K562 (cell line): ENCODE results near the gene TPGS1. TPM values are rescaled to one million over a fixed set of nuclear protein-coding genes. Genes with fewer than 3 reads are reported as not detected.

Source experiments
- ATAC-seq: fragments of 200-7000 bp; cut with Tn5 transposase; 3 replicates; pipeline ENCODE4 v1.9.1; 2020; ENCODE audit warnings: moderate library complexity
- BruUV-seq: library from RNA; stranded (reverse); fragments of 400-500 nt; replicated peaks from 2 replicates; lab custom pipeline; 2021; lab: Mats Ljungman, UMichigan
- CTCF ChIA-PET: fragments of 300-600 bp; formaldehyde crosslinking; extraction: SDS; loops from one replicate; lab custom pipeline; 2021; ENCODE audit warnings: low intra/inter-chr PET ratio; lab: Yijun Ruan, JAX
- POLR2A ChIA-PET: fragments of 300-600, 350-650 bp; sonication (Branson Sonifier 250); formaldehyde crosslinking; extraction: SDS; loops from one replicate; lab custom pipeline; 2021; ENCODE audit warnings: antibody characterized with exemption, inconsistent platforms; lab: Yijun Ruan, JAX
- DNase-seq, 4 experiments: peaks; one replicate each; pipeline versions ENCODE4 v3.0.0 to v3.0.0-alpha.2; 2011 to 2018; ENCODE audit warnings: low spot score in 3 of 4, mixed read lengths in 3 of 4; ENCODE audit errors: extremely low read depth in 1 of 4
- FAIRE-seq: peaks from 2 replicates; lab custom pipeline; 2011; peaks lifted over from hg19 to GRCh38; lab: Jason Lieb, UNC
- H2AFZ ChIP-seq: 2 replicates; pipeline ENCODE4 v1.6.0; 2011; ENCODE audit warnings: low read depth, low read length, control low read depth, inconsistent platforms
- H3K27ac ChIP-seq: fragments of 200-600 bp; 3 replicates; pipeline ENCODE4 v1.8.0; 2011; ENCODE audit warnings: low read depth, mild to moderate bottlenecking, control low read depth, inconsistent platforms, low read length, moderate library complexity, mixed read lengths; ENCODE audit errors: extremely low read depth
- H3K27me3 ChIP-seq, 2 experiments: fragments of 300-600 bp in 1 of 2; 2 replicates in 1 of 2; 3 replicates in 1 of 2; pipeline versions ENCODE4 v1.6.0 to v1.8.0; 2011; ENCODE audit warnings: inconsistent platforms in 2 of 2, low read length in 2 of 2, mild to moderate bottlenecking in 1 of 2, mixed read lengths in 1 of 2, moderate library complexity in 1 of 2; ENCODE audit not compliant: control insufficient read depth in 2 of 2, insufficient read depth in 2 of 2
- H3K36me3 ChIP-seq: fragments of 300-600 bp; 3 replicates; pipeline ENCODE4 v1.8.0; 2011; ENCODE audit warnings: mild to moderate bottlenecking, low read length, inconsistent platforms; ENCODE audit not compliant: control insufficient read depth, insufficient read depth
- H3K4me1 ChIP-seq, 2 experiments: fragments of 200-600 bp in 1 of 2; replicated peaks in 1 of 2; 2 replicates in 1 of 2; 3 replicates in 1 of 2; pipeline versions ENCODE4 v1.5.1 to v1.8.0; 2011; ENCODE audit warnings: inconsistent platforms in 2 of 2, low read length in 2 of 2, mild to moderate bottlenecking in 1 of 2, mixed read lengths in 1 of 2, moderate library complexity in 1 of 2; ENCODE audit not compliant: control insufficient read depth in 2 of 2, insufficient read depth in 2 of 2
- H3K4me2 ChIP-seq: 2 replicates; pipeline ENCODE4 v1.6.1; 2011; ENCODE audit warnings: low read length, control low read depth, inconsistent platforms, mixed read lengths; ENCODE audit not compliant: insufficient read depth
- H3K4me3 ChIP-seq: fragments of 200-600 bp; sonication (generic), shearing (Covaris generic); 2 replicates; pipeline ENCODE4 v1.5.1; 2016; ENCODE audit warnings: control low read depth, inconsistent platforms
- H3K79me2 ChIP-seq: fragments of 200-600 bp; 3 replicates; pipeline ENCODE4 v1.8.0; 2011; ENCODE audit warnings: low read length, inconsistent platforms; ENCODE audit not compliant: control insufficient read depth, insufficient read depth
- H3K9ac ChIP-seq, 2 experiments: 2 replicates each; pipeline versions ENCODE4 v1.6.0 to v1.6.1; 2011; ENCODE audit warnings: low read depth in 2 of 2, low read length in 2 of 2, control low read depth in 1 of 2, inconsistent platforms in 1 of 2, mild to moderate bottlenecking in 1 of 2, mixed read lengths in 1 of 2; ENCODE audit not compliant: insufficient read depth in 1 of 2
- H3K9me1 ChIP-seq: one replicate; pipeline ENCODE4 v1.6.0; 2011; ENCODE audit warnings: inconsistent platforms, mild to moderate bottlenecking, low read length, moderate library complexity; ENCODE audit not compliant: control insufficient read depth, insufficient read depth
- H3K9me3 ChIP-seq: replicated peaks from 2 replicates; pipeline ENCODE4 v1.5.1; 2011; ENCODE audit warnings: low read depth, low read length, inconsistent platforms; ENCODE audit not compliant: control insufficient read depth, insufficient read depth
- H4K20me1 ChIP-seq: replicated peaks from 2 replicates; pipeline ENCODE4 v1.6.1; 2011; ENCODE audit warnings: low read length, inconsistent platforms, mixed read lengths; ENCODE audit not compliant: control insufficient read depth, insufficient read depth
- ATF1 ChIP-seq, 2 experiments: fragments of 450-650 bp in 1 of 2; IDR thresholded peaks; 2 replicates each; pipeline ENCODE4 v1.6.1; 2016; ENCODE audit warnings: missing compliant biosample characterization in 1 of 2, missing genetic modification characterization in 1 of 2
- CBFA2T3 ChIP-seq: fragments of 450-650 bp; IDR thresholded peaks from 2 replicates; pipeline ENCODE4 v1.6.1; 2017
- CBX2 ChIP-seq: fragments of 200-600 bp; sonication (generic); IDR thresholded peaks from one replicate; pipeline ENCODE4 v1.6.1; 2012; ENCODE audit warnings: mild to moderate bottlenecking, low read length, inconsistent platforms; ENCODE audit not compliant: insufficient read depth, poor library complexity, severe bottlenecking
- HMGN3 ChIP-seq: IDR thresholded peaks from 2 replicates; pipeline ENCODE4 v1.6.1; 2011; ENCODE audit warnings: borderline replicate concordance, low read depth, mild to moderate bottlenecking, mixed read lengths, low read length; ENCODE audit not compliant: insufficient read length; ENCODE audit errors: extremely low read depth
- MAX ChIP-seq: sonication (generic); formaldehyde crosslinking; IDR thresholded peaks from 2 replicates; pipeline ENCODE4 v1.9.0; 2022; ENCODE audit warnings: mild to moderate bottlenecking, missing genetic modification reagents
- RHOXF2B ChIP-seq: fragments of 250-450 bp; sonication (Bioruptor Pico); conservative IDR thresholded peaks from 2 replicates; pipeline ENCODE4 v1.5.1; 2021
- TAF9B ChIP-seq: fragments of 450-650 bp; IDR thresholded peaks from 2 replicates; pipeline ENCODE4 v1.6.1; 2018; ENCODE audit warnings: mild to moderate bottlenecking; ENCODE audit not compliant: partially characterized antibody
- ZBTB43 ChIP-seq: sonication (generic); formaldehyde crosslinking; IDR thresholded peaks from 2 replicates; pipeline ENCODE4 v1.8.0; 2023; ENCODE audit warnings: mild to moderate bottlenecking, missing genetic modification reagents
- ZNF586 ChIP-seq: fragments of 450-650 bp; formaldehyde crosslinking; conservative IDR thresholded peaks from 2 replicates; pipeline ENCODE4 v1.4.0; 2020; ENCODE audit warnings: mild to moderate bottlenecking, moderate library complexity
- WGBS: fragments of 100-300 bp; shearing (Covaris generic); methylation state at CpG from one replicate; pipeline ENCODE4 v1.1.6; 2016; ENCODE audit warnings: low coverage, mixed read lengths; ENCODE audit not compliant: insufficient coverage; ENCODE audit errors: missing lambda C conversion rate; 5-methylcytosine and 5-hydroxymethylcytosine counted together
- in situ Hi-C: fragments of 300-500 bp; cut with MboI; formaldehyde crosslinking; loops from 4 replicates; pipeline ENCODE4 v1.15.0; 2018; ENCODE audit warnings: inconsistent platforms, mixed read lengths
- intact Hi-C: fragments of 100-400 bp; cut with micrococcal nuclease; formaldehyde crosslinking; loops from 2 replicates; pipeline ENCODE4 v1.14.2; 2022
- polyA plus RNA-seq, 8 experiments: library from polyadenylated mRNA; depleted of rRNA in 4 of 8; stranded (reverse) in 5 of 8; unstranded in 3 of 8; fragments of >200 nt; fragmentation: Nextera tagmentation in 2 of 8; fragmentation: Illumina TruSeq in 1 of 8; extraction: Ambion mirVana in 2 of 8; extraction: Trizol in 1 of 8; gene quantifications; 2 replicates each; pipeline versions ENCODE4 v1.2.1 to v1.2.3, GENCODE V29; 2011 to 2014; ENCODE audit warnings: inconsistent platforms in 1 of 8, missing spikeins in 1 of 8
- total RNA-seq, 7 experiments: library from RNA; depleted of rRNA in 6 of 7; stranded (reverse); fragments of >200 nt in 6 of 7; fragmentation: Illumina TruSeq in 2 of 7; extraction: Trizol in 2 of 7; gene quantifications; 2 replicates each; pipeline versions ENCODE4 v1.2.1 to v1.2.3, GENCODE V29; 2011 to 2021; ENCODE audit warnings: low replicate concordance in 1 of 7
- TF ChIP-seq, protein P1 (sequence below): sonication (generic); formaldehyde crosslinking; IDR thresholded peaks from 2 replicates; pipeline ENCODE4 v1.4.0; 2020; ENCODE audit warnings: mild to moderate bottlenecking, missing genetic modification reagents

TPGS1 gene
- total and polyA plus RNA-seq, 9 of the 15 experiments (the other 6 are each of a cell fraction or from before 2014, with no cell fraction given) = 0.30 to 31.6 (median 1.2) TPM; not detected in 2

GRCh38 chr19:548886-549830, 41.9 kb downstream of the TPGS1 start (continued):
- TF ChIP-seq HMGN3 = no peak

DNA sequence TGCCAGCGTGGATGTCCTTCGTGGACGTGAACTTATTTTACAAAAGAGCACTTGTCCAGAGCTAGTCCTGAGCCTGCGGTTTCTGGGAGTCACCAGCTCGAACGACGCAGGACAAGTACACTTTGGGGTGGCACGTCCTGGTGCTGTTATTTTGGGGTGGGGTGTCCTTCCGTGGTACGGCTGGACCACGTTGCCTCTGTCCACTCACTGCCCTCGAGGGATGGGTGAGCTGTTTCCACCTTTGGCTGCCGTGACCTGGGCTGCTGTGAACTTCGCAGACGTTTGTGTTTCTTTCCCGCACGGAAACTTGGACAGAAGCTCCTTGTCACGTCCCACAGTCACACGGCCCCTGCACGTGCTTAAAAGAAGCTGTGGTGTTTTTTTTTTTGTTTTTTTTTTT, 47.5 kb downstream of the TPGS1 start:
- POLR2A ChIA-PET = interaction anchor here (0.6 to 2.5 kb wide), 6 partner anchors 11 to 756 kb away, joined by 3 to 20 read pairs (median 4); partner anchors contain the start of gene CDC34
- no peak overlapping the region for H3K4me3 ChIP-seq
- no TSS peak for BruUV-seq
- CTCF ChIA-PET = no interaction called here
- H3K9me1 ChIP-seq = no peaks in the 10 kb centered on the region
- H3K79me2 ChIP-seq = no peaks in the 10 kb centered on the region
- no peak overlapping the region; the same call in 2 of the 3 replicates for H3K27ac ChIP-seq
- 91% methylated on average over 17 of the region's 20 CpGs for WGBS
- peaks cover 24 to 79% of the 10 kb centered on the region in 2 experiments; a peak in 4 of 5 replicates for H3K4me1 ChIP-seq
- H3K4me2 ChIP-seq = no peak overlapping the region
- in situ Hi-C loops (no loop called here), intact Hi-C loops (no loop called here)
- FAIRE-seq = peak; percentile 66
- H3K27me3 ChIP-seq = no peaks in the 10 kb centered on the region
- H4K20me1 ChIP-seq = no peaks in the 10 kb centered on the region
- no peak overlapping the region for H2AFZ ChIP-seq
- ATAC-seq = no peak
- no peaks in the 10 kb centered on the region; the same call in 1 of the 2 replicates for H3K9me3 ChIP-seq
- DNase-seq = no peak
- no peaks in the 10 kb centered on the region for H3K36me3 ChIP-seq
- H3K9ac ChIP-seq = peak overlapping the region in 1 of 2 experiments; percentile 3; a peak in 2 of 4 replicates
- TF ChIP-seq MAX (CRISPR knock-in tag) = 0 out of 2 replicates have a peak, but pooled peaks have one; percentile 10
- TF ChIP-seq ATF1 (CRISPR knock-in tag; IDR thresholded peaks at IDR 0.05) = no peak
- TF ChIP-seq ATF1 (tag; IDR thresholded peaks at IDR 0.05) = no peak
- TF ChIP-seq CBX2 = no peak
- no peak for TF ChIP-seq TAF9B
- TF ChIP-seq, protein P1, sequence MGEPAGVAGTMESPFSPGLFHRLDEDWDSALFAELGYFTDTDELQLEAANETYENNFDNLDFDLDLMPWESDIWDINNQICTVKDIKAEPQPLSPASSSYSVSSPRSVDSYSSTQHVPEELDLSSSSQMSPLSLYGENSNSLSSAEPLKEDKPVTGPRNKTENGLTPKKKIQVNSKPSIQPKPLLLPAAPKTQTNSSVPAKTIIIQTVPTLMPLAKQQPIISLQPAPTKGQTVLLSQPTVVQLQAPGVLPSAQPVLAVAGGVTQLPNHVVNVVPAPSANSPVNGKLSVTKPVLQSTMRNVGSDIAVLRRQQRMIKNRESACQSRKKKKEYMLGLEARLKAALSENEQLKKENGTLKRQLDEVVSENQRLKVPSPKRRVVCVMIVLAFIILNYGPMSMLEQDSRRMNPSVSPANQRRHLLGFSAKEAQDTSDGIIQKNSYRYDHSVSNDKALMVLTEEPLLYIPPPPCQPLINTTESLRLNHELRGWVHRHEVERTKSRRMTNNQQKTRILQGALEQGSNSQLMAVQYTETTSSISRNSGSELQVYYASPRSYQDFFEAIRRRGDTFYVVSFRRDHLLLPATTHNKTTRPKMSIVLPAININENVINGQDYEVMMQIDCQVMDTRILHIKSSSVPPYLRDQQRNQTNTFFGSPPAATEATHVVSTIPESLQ = no peak
- no peak for TF ChIP-seq CBFA2T3
- TF ChIP-seq ZBTB43 (CRISPR knock-in tag) = no peak
- TF ChIP-seq RHOXF2B (CRISPR knock-in tag) = no peak
- TF ChIP-seq ZNF586 (CRISPR knock-in tag) = no peak
